ENCODE results near the gene MACROD1.

Gene MACROD1

GRCh38 chr11:64150481-64151239 is 15.3 kb downstream of the MACROD1 start:
- no peak for DNase-seq

- no peak for DNase-seq
Measured at GRCh38 chr11:64150051-64150450, 15.9 kb downstream of the MACROD1 start.

GRCh38 chr11:64148917-64149617 is 16.8 kb downstream of the MACROD1 start:
- no peak for DNase-seq

- DNase-seq = peak; percentile 74
Measured at GRCh38 chr11:64148226-64148916, 17.5 kb downstream of the MACROD1 start.

- DNase-seq = peak; percentile 59
Measured at GRCh38 chr11:64146036-64146955, 19.6 kb downstream of the MACROD1 start.

- DNase-seq = no peak
Measured at GRCh38 chr11:64144587-64145472, 21.1 kb downstream of the MACROD1 start.

- no peak for DNase-seq
Measured at GRCh38 chr11:64141081-64141783, 24.7 kb downstream of the MACROD1 start.

- no peak for DNase-seq
Measured at GRCh38 chr11:64140082-64140481, 25.8 kb downstream of the MACROD1 start.

- no peak for DNase-seq
Measured at GRCh38 chr11:64139049-64139448, 26.9 kb downstream of the MACROD1 start.

- DNase-seq = no peak
Measured at GRCh38 chr11:64138398-64138797, 27.5 kb downstream of the MACROD1 start.

- DNase-seq = no peak
Measured at GRCh38 chr11:64136765-64137441, 29.0 kb downstream of the MACROD1 start.

- no peak for DNase-seq
Measured at GRCh38 chr11:64135711-64136110, 30.2 kb downstream of the MACROD1 start.

- DNase-seq = no peak
Measured at GRCh38 chr11:64134963-64135362, 30.9 kb downstream of the MACROD1 start.

GRCh38 chr11:64132982-64133705 is 32.8 kb downstream of the MACROD1 start:
- DNase-seq = no peak

GRCh38 chr11:64132191-64132771 is 33.6 kb downstream of the MACROD1 start:
- no peak for DNase-seq

- no peak for DNase-seq
Measured at GRCh38 chr11:64131683-64132190, 34.2 kb downstream of the MACROD1 start.

GRCh38 chr11:64130618-64131017 is 35.3 kb downstream of the MACROD1 start:
- DNase-seq = no peak

GRCh38 chr11:64129403-64129802 is 36.5 kb downstream of the MACROD1 start:
- no peak for DNase-seq
